ENCODE results near the gene CSNK2A1. TPM values are rescaled to one million over a fixed set of nuclear protein-coding genes. Genes with fewer than 3 reads are reported as not detected.

Gene CSNK2A1
- total RNA-seq, 1 experiment from 2014 or later, result 229 TPM

GRCh38 chr20:527571-527886 lies 16.1 kb downstream of the CSNK2A1 start:
- no peak overlapping the region for H3T11ph ChIP-seq (ENCODE audit: low read length)
- no CpG with 5 or more reads among the region's 2 CpGs for WGBS (ENCODE audit: extremely low coverage, insufficient read length, low lambda C conversion rate)
- H3K4ac ChIP-seq (ENCODE audit: low read depth, low read length), result no peak overlapping the region
- H3K27me3 Mint-ChIP-seq (ENCODE audit: low read depth), result no peaks in the 10 kb centered on the region
- H3K79me2 ChIP-seq (ENCODE audit: insufficient read depth, low read length), result peaks cover 58% of the 10 kb centered on the region
- no peak overlapping the region for H3K18ac ChIP-seq (ENCODE audit: insufficient read length, low read depth, low read length)
- peaks cover 5% of the 10 kb centered on the region; the same call in 1 of the 2 replicates for H3K4me1 ChIP-seq (ENCODE audit: insufficient read depth, low read length)
- no peaks in the 10 kb centered on the region for H4K20me1 ChIP-seq (ENCODE audit: control insufficient read depth, insufficient read depth, insufficient read length)
- H2BK20ac ChIP-seq (ENCODE audit: low read depth, low read length, poor library complexity, severe bottlenecking), result no peak overlapping the region
- no peaks in the 10 kb centered on the region for H3K23me2 ChIP-seq (ENCODE audit: insufficient read length, low read depth, low read length, poor library complexity, severe bottlenecking)
- no peak overlapping the region for H3K9ac ChIP-seq (ENCODE audit: extremely low read depth, insufficient read length, low read length)
- no peak overlapping the region for H4K91ac ChIP-seq (ENCODE audit: insufficient read length, low read depth, low read length)
- no peak overlapping the region for H2BK15ac ChIP-seq (ENCODE audit: low read depth, low read length)
- no peak overlapping the region for H3K56ac ChIP-seq (ENCODE audit: insufficient read length, low read depth, low read length)
- no peaks in the 10 kb centered on the region; a peak in 1 of 5 replicates for H3K9me3 Mint-ChIP-seq
- H3K27ac ChIP-seq (ENCODE audit: insufficient read length, low read depth, low read length), result no peak overlapping the region
- H3K14ac ChIP-seq (ENCODE audit: insufficient read depth, low read length), result no peak overlapping the region
- H2AK5ac ChIP-seq (ENCODE audit: insufficient read length, low read length), result no peak overlapping the region
- H2BK120ac ChIP-seq (ENCODE audit: low read depth, low read length, poor library complexity, severe bottlenecking), result no peak overlapping the region
- no peak overlapping the region for H3K4me2 ChIP-seq (ENCODE audit: insufficient read depth, insufficient read length, low read length)
- no peak for DNase-seq
- H2AFZ ChIP-seq (ENCODE audit: low read length), result no peak overlapping the region
- H2BK12ac ChIP-seq (ENCODE audit: insufficient read length, low read depth, low read length), result no peak overlapping the region
- H3K79me1 ChIP-seq (ENCODE audit: insufficient read depth, low read depth, low read length, poor library complexity, severe bottlenecking), result peaks cover 11% of the 10 kb centered on the region
- TF ChIP-seq, protein P1, sequence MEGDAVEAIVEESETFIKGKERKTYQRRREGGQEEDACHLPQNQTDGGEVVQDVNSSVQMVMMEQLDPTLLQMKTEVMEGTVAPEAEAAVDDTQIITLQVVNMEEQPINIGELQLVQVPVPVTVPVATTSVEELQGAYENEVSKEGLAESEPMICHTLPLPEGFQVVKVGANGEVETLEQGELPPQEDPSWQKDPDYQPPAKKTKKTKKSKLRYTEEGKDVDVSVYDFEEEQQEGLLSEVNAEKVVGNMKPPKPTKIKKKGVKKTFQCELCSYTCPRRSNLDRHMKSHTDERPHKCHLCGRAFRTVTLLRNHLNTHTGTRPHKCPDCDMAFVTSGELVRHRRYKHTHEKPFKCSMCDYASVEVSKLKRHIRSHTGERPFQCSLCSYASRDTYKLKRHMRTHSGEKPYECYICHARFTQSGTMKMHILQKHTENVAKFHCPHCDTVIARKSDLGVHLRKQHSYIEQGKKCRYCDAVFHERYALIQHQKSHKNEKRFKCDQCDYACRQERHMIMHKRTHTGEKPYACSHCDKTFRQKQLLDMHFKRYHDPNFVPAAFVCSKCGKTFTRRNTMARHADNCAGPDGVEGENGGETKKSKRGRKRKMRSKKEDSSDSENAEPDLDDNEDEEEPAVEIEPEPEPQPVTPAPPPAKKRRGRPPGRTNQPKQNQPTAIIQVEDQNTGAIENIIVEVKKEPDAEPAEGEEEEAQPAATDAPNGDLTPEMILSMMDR (conservative IDR thresholded peaks at IDR 0.05), result no peak
- no peaks in the 10 kb centered on the region for H3K27me3 ChIP-seq (ENCODE audit: insufficient read depth, low read length)
- no peak overlapping the region for H2BK5ac ChIP-seq (ENCODE audit: insufficient read length, low read length)
- H3K4me1 Mint-ChIP-seq, result peaks cover 13 to 15% of the 10 kb centered on the region in 2 experiments
- H3K9me3 ChIP-seq (ENCODE audit: control insufficient read depth, low read depth, low read length), result no peaks in the 10 kb centered on the region
- no peak overlapping the region for H3K4me3 Mint-ChIP-seq
- H4K8ac ChIP-seq (replicated peaks; ENCODE audit: insufficient read length, low read depth, low read length), result no peak overlapping the region
- no peak overlapping the region for H4K5ac ChIP-seq (ENCODE audit: insufficient read length, low read depth, low read length)
- H3K36me3 Mint-ChIP-seq (ENCODE audit: insufficient read depth in 1 of 3, low read depth in 3 of 3), result peaks cover 31 to 55% (median 32%) of the 10 kb centered on the region in 3 experiments; a peak in 6 of 7 replicates
- no peak overlapping the region for H3K23ac ChIP-seq (ENCODE audit: insufficient read length, low read depth, low read length)
- 0 out of 7 replicates have a peak overlapping the region, but pooled peaks of 1 of the 3 experiments have one; percentile 13 for H3K27ac Mint-ChIP-seq
